ENCODE results near the gene SDR9C7.

GRCh38 chr12:56897844-56898361 is 36.3 kb downstream of the SDR9C7 start:
- TF ChIP-seq EZH2 (IDR thresholded peaks at IDR 0.05; ENCODE audit: low read length, missing control alignments): no peak
- TF ChIP-seq CTCF (conservative IDR thresholded peaks at IDR 0.05 in 1 of 2, IDR thresholded peaks at IDR 0.05 in 1 of 2; ENCODE audit: low read depth in 1 of 2, low read length in 2 of 2): no peak
